Fibroblast of lung (primary cell): Measurements from ENCODE around the gene FSTL1. TPM values are rescaled to one million over a fixed set of nuclear protein-coding genes. Genes with fewer than 3 reads are reported as not detected.
"Not testable (repeated sequence)": the region's sequence is repeated elsewhere in the genome, so short reads cannot be mapped to it uniquely, and the experiment has no call there.

Experiments
- DNase-seq, 2 donors: peaks; one replicate each; pipeline versions ENCODE4 v3.0.0 to v3.0.0-alpha.2; 2010; ENCODE audit warnings: low read depth in 2 of 2
- H2AFZ ChIP-seq: 2 replicates; pipeline ENCODE4 v1.5.1; 2012; ENCODE audit warnings: low read length, control low read depth, inconsistent platforms
- H3K27ac ChIP-seq: 2 replicates; pipeline ENCODE4 v1.5.1; 2011; ENCODE audit warnings: low read length, control low read depth; ENCODE audit not compliant: insufficient read depth
- H3K27me3 ChIP-seq: 2 replicates; pipeline ENCODE4 v1.5.1; 2011; ENCODE audit warnings: mild to moderate bottlenecking, low read length; ENCODE audit not compliant: control insufficient read depth, insufficient read depth
- H3K36me3 ChIP-seq: 2 replicates; pipeline ENCODE4 v1.5.1; 2011; ENCODE audit warnings: low read length; ENCODE audit not compliant: control insufficient read depth, insufficient read depth
- H3K4me1 ChIP-seq: 2 replicates; pipeline ENCODE4 v1.5.1; 2011; ENCODE audit warnings: low read length; ENCODE audit not compliant: control insufficient read depth, insufficient read depth; ENCODE audit errors: extremely low read depth
- H3K4me2 ChIP-seq: 2 replicates; pipeline ENCODE4 v1.5.1; 2011; ENCODE audit warnings: low read length, control low read depth; ENCODE audit not compliant: insufficient read depth; ENCODE audit errors: extremely low read depth
- H3K4me3 ChIP-seq, 4 experiments: fragments of 200-600 bp in 1 of 4; sonication (generic) in 1 of 4; replicated peaks in 1 of 4; 2 replicates each; pipeline ENCODE4 v1.5.1; 2011 to 2016; ENCODE audit warnings: low read length in 4 of 4, low read depth in 3 of 4, mild to moderate bottlenecking in 3 of 4, control low read depth in 2 of 4, inconsistent platforms in 1 of 4, mixed read lengths in 1 of 4; ENCODE audit not compliant: insufficient read depth in 1 of 4; ENCODE audit errors: control extremely low read depth in 1 of 4
- H3K79me2 ChIP-seq: 2 replicates; pipeline ENCODE4 v1.5.1; 2012; ENCODE audit warnings: mild to moderate bottlenecking, low read length, inconsistent platforms; ENCODE audit not compliant: control insufficient read depth, insufficient read depth
- H3K9ac ChIP-seq: 2 replicates; pipeline ENCODE4 v1.5.1; 2011; ENCODE audit warnings: mild to moderate bottlenecking, low read length, control low read depth; ENCODE audit not compliant: insufficient read depth
- H3K9me3 ChIP-seq: 2 replicates; pipeline ENCODE4 v1.5.1; 2012; ENCODE audit warnings: low read depth, low read length; ENCODE audit not compliant: control insufficient read depth, insufficient read depth
- H4K20me1 ChIP-seq: 2 replicates; pipeline ENCODE4 v1.5.1; 2011; ENCODE audit warnings: low read length; ENCODE audit not compliant: control insufficient read depth, insufficient read depth; ENCODE audit errors: extremely low read depth
- CTCF ChIP-seq, 2 donors: IDR thresholded peaks in 1 of 2; conservative IDR thresholded peaks in 1 of 2; 1 replicate in 1 of 2; 2 replicates in 1 of 2; pipeline ENCODE4 v1.5.1; 2011 to 2012; ENCODE audit warnings: low read length in 2 of 2, control low read depth in 1 of 2, inconsistent platforms in 1 of 2, low read depth in 1 of 2, mild to moderate bottlenecking in 1 of 2
- EZH2 ChIP-seq: IDR thresholded peaks from 2 replicates; pipeline ENCODE4 v1.5.1; 2012; ENCODE audit warnings: low read length, control low read depth, mild to moderate bottlenecking; ENCODE audit errors: missing control alignments
- polyA plus RNA-seq, 2 donors: library from polyadenylated mRNA; depleted of rRNA in 1 of 2; stranded (reverse) in 1 of 2; unstranded in 1 of 2; fragments of >200 nt; gene quantifications; 2 replicates each; pipeline ENCODE4 v1.2.1, GENCODE V29; 2011 to 2012; ENCODE audit warnings: missing spikeins in 1 of 2
- total RNA-seq: library from RNA; depleted of rRNA; stranded (reverse); fragments of >200 nt; gene quantifications from 2 replicates; pipeline ENCODE4 v1.2.1, GENCODE V29; 2014

FSTL1 gene
- total and polyA plus RNA-seq, 2 donors (not counting 1 experiment from before 2014, with no cell fraction given), result 309 to 1,500 TPM

GRCh38 chr3:120382941-120383447 is 67.8 kb downstream of the FSTL1 start:
- Histone ChIP-seq H3K27me3 (peaks cover 2% of the 10 kb centered on the region), H2AFZ (no peak overlapping the region), H3K36me3 (no peaks in the 10 kb centered on the region), H3K27ac (no peak overlapping the region), H4K20me1 (no peaks in the 10 kb centered on the region), H3K9ac (no peak overlapping the region), H3K4me1 (no peaks in the 10 kb centered on the region), H3K9me3 (no peaks in the 10 kb centered on the region), H3K4me3 (no peak overlapping the region), H3K4me2 (no peak overlapping the region), H3K79me2 (no peaks in the 10 kb centered on the region)
- DNase-seq, result no peak
- no peak for TF ChIP-seq EZH2

DNA sequence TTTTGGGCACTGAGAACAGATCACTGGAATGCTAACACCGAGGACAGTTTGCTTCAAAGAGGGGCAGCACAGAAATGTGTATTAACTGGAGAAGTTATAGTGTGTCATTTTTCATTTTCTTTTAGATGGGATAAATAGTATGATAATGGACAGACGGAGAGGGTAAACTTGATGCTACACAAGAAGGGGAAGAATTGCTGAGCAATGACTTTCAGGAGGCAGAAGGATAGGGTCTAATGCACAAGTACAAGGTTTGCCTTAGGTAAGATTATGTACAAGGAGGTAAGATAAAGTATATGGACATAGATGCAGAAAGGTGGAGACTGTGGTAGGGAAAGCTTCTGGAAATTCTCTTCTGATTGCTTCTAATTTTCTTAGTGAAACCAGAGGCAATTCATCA is 69.3 kb downstream of the FSTL1 start:
- Histone ChIP-seq H3K36me3 (no peaks in the 10 kb centered on the region), H3K79me2 (no peaks in the 10 kb centered on the region), H3K27ac (no peak overlapping the region), H3K4me1 (no peaks in the 10 kb centered on the region), H3K9ac (no peak overlapping the region), H4K20me1 (no peaks in the 10 kb centered on the region), H3K9me3 (no peaks in the 10 kb centered on the region), H3K4me3 (no peak overlapping the region), H3K27me3 (peaks cover 2% of the 10 kb centered on the region), H3K4me2 (no peak overlapping the region), H2AFZ (no peak overlapping the region)
- TF ChIP-seq CTCF (conservative IDR thresholded peaks at IDR 0.05 in 1 of 2, IDR thresholded peaks at IDR 0.05 in 1 of 2; ENCODE audit: low read depth in 1 of 2, low read length in 2 of 2), result no peak
- no peak for TF ChIP-seq EZH2
- DNase-seq, result no peak

DNA sequence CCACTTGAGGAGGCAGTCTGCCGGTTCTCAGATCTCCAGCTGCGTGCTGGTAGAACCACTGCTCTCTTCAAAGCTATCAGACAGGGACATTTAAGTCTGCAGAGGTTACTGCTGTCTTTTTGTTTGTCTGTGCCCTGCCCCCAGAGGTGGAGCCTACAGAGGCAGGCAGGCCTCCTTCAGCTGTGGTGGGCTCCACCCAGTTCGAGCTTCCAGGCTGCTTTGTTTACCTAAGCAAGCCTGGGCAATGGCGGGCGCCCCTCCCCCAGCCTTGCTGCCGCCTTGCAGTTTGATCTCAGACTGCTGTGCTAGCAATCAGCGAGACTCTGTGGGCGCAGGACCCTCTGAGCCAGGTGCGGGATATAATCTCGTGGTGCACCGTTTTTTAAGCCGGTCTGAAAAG is 72.8 kb downstream of the FSTL1 start:
- not testable (repeated sequence) for H3K9ac ChIP-seq, DNase-seq, H3K4me1 ChIP-seq, H3K4me2 ChIP-seq, H3K4me3 ChIP-seq, H2AFZ ChIP-seq, H3K27ac ChIP-seq, H3K27me3 ChIP-seq, H3K79me2 ChIP-seq, H4K20me1 ChIP-seq, H3K9me3 ChIP-seq, H3K36me3 ChIP-seq

GRCh38 chr3:120370463-120370862 is 80.3 kb downstream of the FSTL1 start:
- no peak for DNase-seq
- Histone ChIP-seq H3K4me2 (no peak overlapping the region), H3K4me1 (no peaks in the 10 kb centered on the region), H3K79me2 (no peaks in the 10 kb centered on the region), H2AFZ (no peak overlapping the region), H3K27me3 (peaks cover 4% of the 10 kb centered on the region), H3K36me3 (no peaks in the 10 kb centered on the region), H3K9ac (no peak overlapping the region), H4K20me1 (no peaks in the 10 kb centered on the region), H3K9me3 (no peaks in the 10 kb centered on the region), H3K27ac (no peak overlapping the region), H3K4me3 (no peak overlapping the region)
- TF ChIP-seq EZH2, result no peak
- no peak for TF ChIP-seq CTCF (conservative IDR thresholded peaks at IDR 0.05 in 1 of 2, IDR thresholded peaks at IDR 0.05 in 1 of 2; ENCODE audit: low read depth in 1 of 2, low read length in 2 of 2)
